SU-DHL-6 (cell line): ENCODE data around the gene PITPNC1.

ENCODE experiments used
- EZH2phosphoT487 ChIP-seq: fragments of 200-600 bp; sonication (generic), shearing (Covaris generic); conservative IDR thresholded peaks from 2 replicates; pipeline ENCODE4 v1.6.1; 2018; ENCODE audit warnings: mild to moderate bottlenecking, antibody characterized with exemption, low read length, moderate library complexity, mixed read lengths
- TF ChIP-seq, protein P1 (sequence below): fragments of 200-600 bp; sonication (generic); IDR thresholded peaks from one replicate; pipeline ENCODE4 v1.5.1; 2017; ENCODE audit warnings: antibody characterized with exemption, mild to moderate bottlenecking, low read length, moderate library complexity; ENCODE audit not compliant: insufficient read depth, poor library complexity, severe bottlenecking

DNA sequence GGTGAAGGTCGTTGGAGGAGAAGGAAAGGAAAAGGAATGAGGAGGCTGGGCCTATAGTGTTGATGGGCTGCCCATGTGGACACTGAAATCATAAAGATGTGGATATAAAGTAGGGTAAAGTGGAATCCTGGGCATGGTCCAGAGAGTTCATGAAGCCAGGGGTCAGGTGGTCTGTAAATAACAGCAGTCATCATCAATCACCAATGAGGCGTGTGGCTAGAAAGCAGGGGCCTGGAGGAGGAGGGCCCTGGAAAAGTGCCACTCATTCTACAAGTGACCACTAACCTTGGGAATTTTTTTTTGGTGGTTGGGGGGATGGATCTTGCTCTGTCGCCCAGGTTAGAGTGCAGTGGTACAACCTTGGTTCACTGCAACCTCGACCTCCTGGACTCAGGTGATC lies 225.4 kb downstream of the PITPNC1 start:
- TF ChIP-seq, protein P1, sequence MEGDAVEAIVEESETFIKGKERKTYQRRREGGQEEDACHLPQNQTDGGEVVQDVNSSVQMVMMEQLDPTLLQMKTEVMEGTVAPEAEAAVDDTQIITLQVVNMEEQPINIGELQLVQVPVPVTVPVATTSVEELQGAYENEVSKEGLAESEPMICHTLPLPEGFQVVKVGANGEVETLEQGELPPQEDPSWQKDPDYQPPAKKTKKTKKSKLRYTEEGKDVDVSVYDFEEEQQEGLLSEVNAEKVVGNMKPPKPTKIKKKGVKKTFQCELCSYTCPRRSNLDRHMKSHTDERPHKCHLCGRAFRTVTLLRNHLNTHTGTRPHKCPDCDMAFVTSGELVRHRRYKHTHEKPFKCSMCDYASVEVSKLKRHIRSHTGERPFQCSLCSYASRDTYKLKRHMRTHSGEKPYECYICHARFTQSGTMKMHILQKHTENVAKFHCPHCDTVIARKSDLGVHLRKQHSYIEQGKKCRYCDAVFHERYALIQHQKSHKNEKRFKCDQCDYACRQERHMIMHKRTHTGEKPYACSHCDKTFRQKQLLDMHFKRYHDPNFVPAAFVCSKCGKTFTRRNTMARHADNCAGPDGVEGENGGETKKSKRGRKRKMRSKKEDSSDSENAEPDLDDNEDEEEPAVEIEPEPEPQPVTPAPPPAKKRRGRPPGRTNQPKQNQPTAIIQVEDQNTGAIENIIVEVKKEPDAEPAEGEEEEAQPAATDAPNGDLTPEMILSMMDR: no peak
- TF ChIP-seq EZH2phosphoT487: no peak
